Stimulated activated naive CD8-positive, alpha-beta T cell treated with anti-CD3 and anti-CD28 coated beads, Interleukin-15, Interleukin-2, amounts not matched to agents 100 ng/mL and 50 ng/mL, for 24 hours (primary cell): ENCODE measurements around the gene STAP2.

Experiments
- H3K27ac Mint-ChIP-seq: one replicate; pipeline ENCODE4 v1.8.0; 2021; ENCODE audit warnings: mild to moderate bottlenecking, mixed read lengths
- H3K27me3 Mint-ChIP-seq: one replicate; pipeline ENCODE4 v1.8.0; 2021; ENCODE audit warnings: mixed read lengths
- H3K36me3 Mint-ChIP-seq: one replicate; pipeline ENCODE4 v1.8.0; 2021; ENCODE audit warnings: low read depth, mixed read lengths
- H3K4me1 Mint-ChIP-seq: one replicate; pipeline ENCODE4 v1.8.0; 2021; ENCODE audit warnings: low read depth, mixed read lengths
- H3K4me3 Mint-ChIP-seq: one replicate; pipeline ENCODE4 v1.8.0; 2021; ENCODE audit warnings: mild to moderate bottlenecking, mixed read lengths
- H3K9me3 Mint-ChIP-seq: one replicate; pipeline ENCODE4 v1.8.0; 2021; ENCODE audit warnings: mixed read lengths

STAP2 gene

GRCh38 chr19:4328243-4328990 lies 10.2 kb downstream of the STAP2 start:
- Mint-ChIP-seq H3K9me3 (no peaks in the 10 kb centered on the region), H3K4me3 (peak overlapping the region; percentile 86), H3K27ac (peak overlapping the region; percentile 88), H3K27me3 (peaks cover 4% of the 10 kb centered on the region), H3K36me3 (no peaks in the 10 kb centered on the region), H3K4me1 (peaks cover 28% of the 10 kb centered on the region)

- Mint-ChIP-seq H3K9me3 (no peaks in the 10 kb centered on the region), H3K4me1 (peaks cover 28% of the 10 kb centered on the region)
These were observed 10.8 kb downstream of the STAP2 start for GRCh38 chr19:4327877-4328242.

GRCh38 chr19:4327252-4327876 lies 11.3 kb downstream of the STAP2 start:
- Mint-ChIP-seq H3K27me3 (peaks cover 4% of the 10 kb centered on the region), H3K27ac (peak overlapping the region; percentile 36), H3K4me3 (peak overlapping the region; percentile 53), H3K9me3 (no peaks in the 10 kb centered on the region), H3K36me3 (no peaks in the 10 kb centered on the region), H3K4me1 (peaks cover 28% of the 10 kb centered on the region)

More at GRCh38 chr19:4327877-4328242, 10.8 kb downstream of the STAP2 start:
- no peaks in the 10 kb centered on the region for H3K36me3 Mint-ChIP-seq
- H3K27ac Mint-ChIP-seq, result peak overlapping the region; percentile 36
- peak overlapping the region; percentile 53 for H3K4me3 Mint-ChIP-seq
- peaks cover 4% of the 10 kb centered on the region for H3K27me3 Mint-ChIP-seq

GRCh38 chr19:4326837-4327251 lies 11.8 kb downstream of the STAP2 start:
- peaks cover 4% of the 10 kb centered on the region for H3K27me3 Mint-ChIP-seq
- no peak overlapping the region for H3K27ac Mint-ChIP-seq
- peaks cover 28% of the 10 kb centered on the region for H3K4me1 Mint-ChIP-seq
- no peaks in the 10 kb centered on the region for H3K9me3 Mint-ChIP-seq
- H3K36me3 Mint-ChIP-seq, result no peaks in the 10 kb centered on the region
- H3K4me3 Mint-ChIP-seq, result peak overlapping the region; percentile 53

- H3K27me3 Mint-ChIP-seq, result peaks cover 4% of the 10 kb centered on the region
These were observed 12.3 kb downstream of the STAP2 start for GRCh38 chr19:4326215-4326836.

GRCh38 chr19:4324228-4324627 lies 14.4 kb downstream of the STAP2 start:
- Mint-ChIP-seq H3K4me1 (peaks cover 25% of the 10 kb centered on the region), H3K9me3 (peaks cover 5% of the 10 kb centered on the region), H3K27me3 (peaks cover 4% of the 10 kb centered on the region), H3K27ac (no peak overlapping the region), H3K36me3 (no peaks in the 10 kb centered on the region), H3K4me3 (no peak overlapping the region)

More at GRCh38 chr19:4326215-4326836, 12.3 kb downstream of the STAP2 start:
- Mint-ChIP-seq H3K9me3 (no peaks in the 10 kb centered on the region), H3K36me3 (no peaks in the 10 kb centered on the region), H3K27ac (no peak overlapping the region), H3K4me3 (peak overlapping the region; percentile 39), H3K4me1 (peaks cover 28% of the 10 kb centered on the region)

- no peak overlapping the region for H3K4me3 Mint-ChIP-seq
- no peak overlapping the region for H3K27ac Mint-ChIP-seq
- H3K4me1 Mint-ChIP-seq, result peaks cover 25% of the 10 kb centered on the region
- no peaks in the 10 kb centered on the region for H3K36me3 Mint-ChIP-seq
- peaks cover 11% of the 10 kb centered on the region for H3K9me3 Mint-ChIP-seq
- H3K27me3 Mint-ChIP-seq, result peaks cover 4% of the 10 kb centered on the region
These were observed 14.9 kb downstream of the STAP2 start for GRCh38 chr19:4323692-4324091.

GRCh38 chr19:4322942-4323665 lies 15.5 kb downstream of the STAP2 start:
- no peaks in the 10 kb centered on the region for H3K36me3 Mint-ChIP-seq
- H3K27me3 Mint-ChIP-seq, result peaks cover 4% of the 10 kb centered on the region
- H3K27ac Mint-ChIP-seq, result no peak overlapping the region
- no peak overlapping the region for H3K4me3 Mint-ChIP-seq
- peaks cover 11% of the 10 kb centered on the region for H3K9me3 Mint-ChIP-seq
- H3K4me1 Mint-ChIP-seq, result peaks cover 21% of the 10 kb centered on the region

GRCh38 chr19:4320419-4320818 lies 18.2 kb downstream of the STAP2 start:
- Mint-ChIP-seq H3K4me3 (no peak overlapping the region), H3K4me1 (no peaks in the 10 kb centered on the region), H3K36me3 (no peaks in the 10 kb centered on the region), H3K27me3 (no peaks in the 10 kb centered on the region), H3K27ac (no peak overlapping the region), H3K9me3 (peaks cover 11% of the 10 kb centered on the region)

GRCh38 chr19:4319067-4319718 lies 19.4 kb downstream of the STAP2 start:
- no peaks in the 10 kb centered on the region for H3K4me1 Mint-ChIP-seq

GRCh38 chr19:4318460-4318859 lies 20.2 kb downstream of the STAP2 start:
- Mint-ChIP-seq H3K27me3 (no peaks in the 10 kb centered on the region), H3K4me1 (no peaks in the 10 kb centered on the region), H3K9me3 (peaks cover 11% of the 10 kb centered on the region), H3K27ac (no peak overlapping the region), H3K36me3 (no peaks in the 10 kb centered on the region), H3K4me3 (no peak overlapping the region)

More at GRCh38 chr19:4319067-4319718, 19.4 kb downstream of the STAP2 start:
- no peaks in the 10 kb centered on the region for H3K36me3 Mint-ChIP-seq
- no peak overlapping the region for H3K4me3 Mint-ChIP-seq
- peaks cover 11% of the 10 kb centered on the region for H3K9me3 Mint-ChIP-seq
- no peaks in the 10 kb centered on the region for H3K27me3 Mint-ChIP-seq
- no peak overlapping the region for H3K27ac Mint-ChIP-seq

GRCh38 chr19:4316956-4317355 lies 21.7 kb downstream of the STAP2 start:
- Mint-ChIP-seq H3K4me3 (no peak overlapping the region), H3K27me3 (no peaks in the 10 kb centered on the region), H3K9me3 (peaks cover 11% of the 10 kb centered on the region), H3K27ac (no peak overlapping the region), H3K36me3 (no peaks in the 10 kb centered on the region), H3K4me1 (no peaks in the 10 kb centered on the region)

GRCh38 chr19:4313847-4314490 lies 24.7 kb downstream of the STAP2 start:
- Mint-ChIP-seq H3K9me3 (peaks cover 3% of the 10 kb centered on the region), H3K4me3 (no peak overlapping the region), H3K27me3 (no peaks in the 10 kb centered on the region), H3K27ac (no peak overlapping the region), H3K4me1 (no peaks in the 10 kb centered on the region), H3K36me3 (no peaks in the 10 kb centered on the region)
